GM23248 (cell line): ENCODE measurements around the gene RNF152.

Source experiments
- EZH2 ChIP-seq: fragments of 200-600 bp; sonication (generic); IDR thresholded peaks from 2 replicates; pipeline ENCODE4 v1.6.1; 2018; ENCODE audit warnings: antibody characterized with exemption, mild to moderate bottlenecking; ENCODE audit not compliant: insufficient read depth, poor library complexity, severe bottlenecking
- EZH2phosphoT487 ChIP-seq: fragments of 200-600 bp; sonication (generic); IDR thresholded peaks from 2 replicates; pipeline ENCODE4 v1.6.1; 2018; ENCODE audit warnings: antibody characterized with exemption, moderate library complexity, mild to moderate bottlenecking, low read depth; ENCODE audit not compliant: insufficient read depth

- TF ChIP-seq EZH2: no peak
- no peak for TF ChIP-seq EZH2phosphoT487
These were observed 9.3 kb downstream of the RNF152 start for GRCh38 chr18:61883547-61883946.
